Testis (tissue), 2 donors: ENCODE results near the gene GABRP.

Source experiments
- POLR2A ChIP-seq: fragments of 450-650 bp; IDR thresholded peaks from one replicate; pipeline ENCODE4 v1.6.1; 2017; ENCODE audit warnings: antibody characterized with exemption, mild to moderate bottlenecking, moderate library complexity
- TF ChIP-seq, protein P1 (sequence below), 3 experiments: fragments of 450-650 bp in 2 of 3; fragments of 200-600 bp in 1 of 3; sonication (generic) in 1 of 3; IDR thresholded peaks; one replicate each; pipeline ENCODE4 v1.5.1; 2016 to 2019; ENCODE audit warnings: antibody characterized with exemption in 3 of 3, mild to moderate bottlenecking in 2 of 3, moderate library complexity in 1 of 3

DNA sequence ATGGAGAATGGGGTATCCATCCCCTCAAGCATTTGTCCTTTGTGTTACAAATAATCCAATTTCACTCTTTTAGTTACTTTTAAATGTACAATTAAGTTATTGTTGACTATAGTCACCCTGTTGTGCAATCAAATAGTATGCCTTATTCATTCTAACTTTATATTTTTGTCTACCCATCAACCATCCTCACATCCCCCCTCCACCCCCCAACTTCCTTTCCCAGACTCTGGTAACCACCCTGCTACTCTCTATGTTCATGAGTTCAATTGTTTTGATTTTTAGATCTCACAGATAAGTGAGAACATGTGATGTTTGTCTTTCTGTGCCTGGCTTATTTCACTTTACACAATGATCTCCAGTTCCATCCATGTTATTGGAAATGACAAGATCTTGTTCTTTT, 62.9 kb downstream of the GABRP start:
- TF ChIP-seq, protein P1, sequence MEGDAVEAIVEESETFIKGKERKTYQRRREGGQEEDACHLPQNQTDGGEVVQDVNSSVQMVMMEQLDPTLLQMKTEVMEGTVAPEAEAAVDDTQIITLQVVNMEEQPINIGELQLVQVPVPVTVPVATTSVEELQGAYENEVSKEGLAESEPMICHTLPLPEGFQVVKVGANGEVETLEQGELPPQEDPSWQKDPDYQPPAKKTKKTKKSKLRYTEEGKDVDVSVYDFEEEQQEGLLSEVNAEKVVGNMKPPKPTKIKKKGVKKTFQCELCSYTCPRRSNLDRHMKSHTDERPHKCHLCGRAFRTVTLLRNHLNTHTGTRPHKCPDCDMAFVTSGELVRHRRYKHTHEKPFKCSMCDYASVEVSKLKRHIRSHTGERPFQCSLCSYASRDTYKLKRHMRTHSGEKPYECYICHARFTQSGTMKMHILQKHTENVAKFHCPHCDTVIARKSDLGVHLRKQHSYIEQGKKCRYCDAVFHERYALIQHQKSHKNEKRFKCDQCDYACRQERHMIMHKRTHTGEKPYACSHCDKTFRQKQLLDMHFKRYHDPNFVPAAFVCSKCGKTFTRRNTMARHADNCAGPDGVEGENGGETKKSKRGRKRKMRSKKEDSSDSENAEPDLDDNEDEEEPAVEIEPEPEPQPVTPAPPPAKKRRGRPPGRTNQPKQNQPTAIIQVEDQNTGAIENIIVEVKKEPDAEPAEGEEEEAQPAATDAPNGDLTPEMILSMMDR (IDR thresholded peaks at IDR 0.05) = no peak
- TF ChIP-seq POLR2A = no peak
